ENCODE results near the gene KLHL2.
"Not testable (repeated sequence)": the region's sequence is repeated elsewhere in the genome, so short reads cannot be mapped to it uniquely, and the experiment has no call there.

Gene KLHL2

GRCh38 chr4:165177725-165178666 is 29.4 kb upstream of the KLHL2 start (continued):
- TF ChIP-seq, protein P1, sequence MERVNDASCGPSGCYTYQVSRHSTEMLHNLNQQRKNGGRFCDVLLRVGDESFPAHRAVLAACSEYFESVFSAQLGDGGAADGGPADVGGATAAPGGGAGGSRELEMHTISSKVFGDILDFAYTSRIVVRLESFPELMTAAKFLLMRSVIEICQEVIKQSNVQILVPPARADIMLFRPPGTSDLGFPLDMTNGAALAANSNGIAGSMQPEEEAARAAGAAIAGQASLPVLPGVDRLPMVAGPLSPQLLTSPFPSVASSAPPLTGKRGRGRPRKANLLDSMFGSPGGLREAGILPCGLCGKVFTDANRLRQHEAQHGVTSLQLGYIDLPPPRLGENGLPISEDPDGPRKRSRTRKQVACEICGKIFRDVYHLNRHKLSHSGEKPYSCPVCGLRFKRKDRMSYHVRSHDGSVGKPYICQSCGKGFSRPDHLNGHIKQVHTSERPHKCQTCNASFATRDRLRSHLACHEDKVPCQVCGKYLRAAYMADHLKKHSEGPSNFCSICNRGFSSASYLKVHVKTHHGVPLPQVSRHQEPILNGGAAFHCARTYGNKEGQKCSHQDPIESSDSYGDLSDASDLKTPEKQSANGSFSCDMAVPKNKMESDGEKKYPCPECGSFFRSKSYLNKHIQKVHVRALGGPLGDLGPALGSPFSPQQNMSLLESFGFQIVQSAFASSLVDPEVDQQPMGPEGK (CRISPR knock-in tag; IDR thresholded peaks at IDR 0.05; ENCODE audit: borderline replicate concordance): no peak

- no peak for ATAC-seq
- TF ChIP-seq, protein P1 (CRISPR knock-in tag; IDR thresholded peaks at IDR 0.05; ENCODE audit: borderline replicate concordance): no peak
- TF ChIP-seq PPARA (CRISPR knock-in tag; IDR thresholded peaks at IDR 0.05; ENCODE audit: borderline replicate concordance): no peak
- no peak for TF ChIP-seq OSR1 (CRISPR knock-in tag; IDR thresholded peaks at IDR 0.05)
Measured at GRCh38 chr4:165184220-165184619, 23.1 kb upstream of the KLHL2 start.

GRCh38 chr4:165184998-165185397 is 22.4 kb upstream of the KLHL2 start:
- not testable (repeated sequence) for ATAC-seq

GRCh38 chr4:165185448-165185847 is 21.9 kb upstream of the KLHL2 start:
- no peak for ATAC-seq
- no peak for TF ChIP-seq CSRNP3 (CRISPR knock-in tag; IDR thresholded peaks at IDR 0.05)
- TF ChIP-seq RARB (CRISPR knock-in tag; IDR thresholded peaks at IDR 0.05): no peak
- TF ChIP-seq ESRRG (CRISPR knock-in tag; IDR thresholded peaks at IDR 0.05): no peak
- no peak for TF ChIP-seq ZFP3 (CRISPR knock-in tag; IDR thresholded peaks at IDR 0.05)
- TF ChIP-seq, protein P2, sequence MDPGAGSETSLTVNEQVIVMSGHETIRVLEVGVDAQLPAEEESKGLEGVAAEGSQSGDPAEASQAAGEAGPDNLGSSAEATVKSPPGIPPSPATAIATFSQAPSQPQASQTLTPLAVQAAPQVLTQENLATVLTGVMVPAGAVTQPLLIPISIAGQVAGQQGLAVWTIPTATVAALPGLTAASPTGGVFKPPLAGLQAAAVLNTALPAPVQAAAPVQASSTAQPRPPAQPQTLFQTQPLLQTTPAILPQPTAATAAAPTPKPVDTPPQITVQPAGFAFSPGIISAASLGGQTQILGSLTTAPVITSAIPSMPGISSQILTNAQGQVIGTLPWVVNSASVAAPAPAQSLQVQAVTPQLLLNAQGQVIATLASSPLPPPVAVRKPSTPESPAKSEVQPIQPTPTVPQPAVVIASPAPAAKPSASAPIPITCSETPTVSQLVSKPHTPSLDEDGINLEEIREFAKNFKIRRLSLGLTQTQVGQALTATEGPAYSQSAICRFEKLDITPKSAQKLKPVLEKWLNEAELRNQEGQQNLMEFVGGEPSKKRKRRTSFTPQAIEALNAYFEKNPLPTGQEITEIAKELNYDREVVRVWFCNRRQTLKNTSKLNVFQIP (CRISPR knock-in tag; IDR thresholded peaks at IDR 0.05; ENCODE audit: borderline replicate concordance, low read depth): no peak
- no peak for TF ChIP-seq OSR1 (CRISPR knock-in tag; IDR thresholded peaks at IDR 0.05)

DNA sequence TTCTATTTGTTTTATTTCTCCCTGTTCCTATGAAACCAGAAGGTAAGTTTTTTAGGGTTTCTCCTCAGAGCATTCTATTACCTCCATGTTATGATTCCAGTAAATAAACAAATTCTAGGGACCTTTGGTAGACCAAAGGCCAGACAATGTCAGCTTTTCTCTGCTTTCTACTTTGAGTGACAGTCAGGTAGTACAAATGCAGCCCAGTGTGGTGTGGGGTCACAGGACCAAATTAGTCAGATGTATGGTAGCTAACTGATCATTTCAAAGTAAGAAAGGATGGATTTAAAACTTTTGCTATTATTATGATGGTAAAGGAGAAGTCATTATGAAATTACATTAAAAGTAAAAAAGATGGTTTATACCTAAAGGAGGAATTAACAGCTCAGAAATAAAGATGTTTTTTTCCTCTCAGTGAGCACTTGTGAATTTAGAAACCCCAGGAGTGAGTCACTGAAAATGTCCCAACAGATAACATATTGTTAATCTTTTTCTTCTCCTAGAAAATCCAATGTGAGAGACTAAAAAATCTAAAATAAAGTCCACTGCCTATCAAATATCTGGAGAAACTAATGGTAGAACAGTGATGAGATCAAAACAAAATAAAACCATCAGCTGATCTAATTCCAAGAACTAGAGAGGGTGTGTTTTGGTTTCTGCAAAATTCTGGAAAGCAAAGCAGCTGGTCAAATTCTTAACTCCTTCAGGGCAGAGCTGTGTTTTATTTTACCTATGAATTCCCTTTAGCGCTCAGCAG is 16.6 kb upstream of the KLHL2 start:
- peak; percentile 50 for ATAC-seq
- TF ChIP-seq CSRNP3 (CRISPR knock-in tag; IDR thresholded peaks at IDR 0.05): no peak
- TF ChIP-seq, protein P3, sequence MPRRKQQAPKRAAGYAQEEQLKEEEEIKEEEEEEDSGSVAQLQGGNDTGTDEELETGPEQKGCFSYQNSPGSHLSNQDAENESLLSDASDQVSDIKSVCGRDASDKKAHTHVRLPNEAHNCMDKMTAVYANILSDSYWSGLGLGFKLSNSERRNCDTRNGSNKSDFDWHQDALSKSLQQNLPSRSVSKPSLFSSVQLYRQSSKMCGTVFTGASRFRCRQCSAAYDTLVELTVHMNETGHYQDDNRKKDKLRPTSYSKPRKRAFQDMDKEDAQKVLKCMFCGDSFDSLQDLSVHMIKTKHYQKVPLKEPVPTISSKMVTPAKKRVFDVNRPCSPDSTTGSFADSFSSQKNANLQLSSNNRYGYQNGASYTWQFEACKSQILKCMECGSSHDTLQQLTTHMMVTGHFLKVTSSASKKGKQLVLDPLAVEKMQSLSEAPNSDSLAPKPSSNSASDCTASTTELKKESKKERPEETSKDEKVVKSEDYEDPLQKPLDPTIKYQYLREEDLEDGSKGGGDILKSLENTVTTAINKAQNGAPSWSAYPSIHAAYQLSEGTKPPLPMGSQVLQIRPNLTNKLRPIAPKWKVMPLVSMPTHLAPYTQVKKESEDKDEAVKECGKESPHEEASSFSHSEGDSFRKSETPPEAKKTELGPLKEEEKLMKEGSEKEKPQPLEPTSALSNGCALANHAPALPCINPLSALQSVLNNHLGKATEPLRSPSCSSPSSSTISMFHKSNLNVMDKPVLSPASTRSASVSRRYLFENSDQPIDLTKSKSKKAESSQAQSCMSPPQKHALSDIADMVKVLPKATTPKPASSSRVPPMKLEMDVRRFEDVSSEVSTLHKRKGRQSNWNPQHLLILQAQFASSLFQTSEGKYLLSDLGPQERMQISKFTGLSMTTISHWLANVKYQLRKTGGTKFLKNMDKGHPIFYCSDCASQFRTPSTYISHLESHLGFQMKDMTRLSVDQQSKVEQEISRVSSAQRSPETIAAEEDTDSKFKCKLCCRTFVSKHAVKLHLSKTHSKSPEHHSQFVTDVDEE (CRISPR knock-in tag; IDR thresholded peaks at IDR 0.05): no peak
- no peak for TF ChIP-seq PPARA (CRISPR knock-in tag; IDR thresholded peaks at IDR 0.05; ENCODE audit: borderline replicate concordance)
- no peak for TF ChIP-seq TCF4 (CRISPR knock-in tag; IDR thresholded peaks at IDR 0.05; ENCODE audit: borderline replicate concordance)
- no peak for TF ChIP-seq ZC3H10 (CRISPR knock-in tag; IDR thresholded peaks at IDR 0.05)
- no peak for TF ChIP-seq SNAI2 (CRISPR knock-in tag; IDR thresholded peaks at IDR 0.05)
- TF ChIP-seq ESRRG (CRISPR knock-in tag; IDR thresholded peaks at IDR 0.05): no peak
